Fibroblast of pulmonary artery (primary cell): ENCODE results near the gene STK38L.
A peak's percentile ranks its signal among the peaks of the same experiment; 100 is the strongest.

Source experiments
- DNase-seq: peaks from one replicate; pipeline ENCODE4 v3.0.0-alpha.2; 2010; ENCODE audit warnings: low read depth
- H3K4me3 ChIP-seq: replicated peaks from 2 replicates; pipeline ENCODE4 v1.5.1; 2011; ENCODE audit warnings: low read depth, mild to moderate bottlenecking, control low read depth, low read length, moderate library complexity
- CTCF ChIP-seq: IDR thresholded peaks from 2 replicates; pipeline ENCODE4 v1.5.1; 2011; ENCODE audit warnings: mild to moderate bottlenecking, control low read depth, low read length, inconsistent platforms; ENCODE audit errors: missing control alignments

The STK38L gene

DNA sequence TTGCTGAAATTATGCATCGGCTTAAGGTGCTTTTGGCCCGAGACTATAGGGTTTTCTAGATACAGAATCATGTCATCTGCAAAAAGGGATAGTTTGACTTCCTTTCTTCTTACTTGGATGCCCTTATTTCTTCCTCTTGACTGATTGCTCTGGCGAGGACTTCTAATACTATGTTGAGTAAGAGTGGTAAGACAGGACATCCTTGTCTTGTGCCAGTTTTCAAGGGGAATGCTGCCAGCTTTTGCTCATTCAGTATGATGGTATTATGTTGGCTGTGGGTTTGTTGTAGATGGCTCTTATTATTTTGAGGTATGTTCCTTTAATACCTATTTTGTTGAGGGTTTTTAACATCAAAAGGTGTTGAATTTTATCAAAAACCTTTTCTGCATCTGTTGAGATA is 96.9 kb downstream of the STK38L start:
- DNase-seq = no peak
- TF ChIP-seq CTCF = no peak

DNA sequence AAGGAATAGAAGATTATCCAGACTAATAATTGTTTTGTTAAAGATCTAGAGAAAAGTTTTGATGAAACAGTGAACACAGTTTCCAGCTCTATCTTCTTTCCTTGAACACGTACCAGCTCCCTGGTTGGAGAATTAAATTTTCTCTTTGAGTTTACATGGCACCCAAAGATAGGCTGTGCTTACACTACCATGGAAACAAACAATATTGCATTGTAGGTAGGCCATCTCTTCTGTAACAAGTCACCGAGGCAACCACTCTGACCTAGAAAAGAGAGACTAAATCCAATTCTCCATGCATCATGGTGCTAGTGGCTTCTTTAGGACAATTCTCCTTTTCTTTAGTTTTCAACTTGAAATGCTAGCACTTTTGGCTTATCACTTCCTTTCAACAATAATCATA is 98.5 kb downstream of the STK38L start:
- no peak for DNase-seq
- no peak overlapping the region for H3K4me3 ChIP-seq

More for the DNA sequence above, 96.9 kb downstream of the STK38L start:
- H3K4me3 ChIP-seq = no peak overlapping the region

DNA sequence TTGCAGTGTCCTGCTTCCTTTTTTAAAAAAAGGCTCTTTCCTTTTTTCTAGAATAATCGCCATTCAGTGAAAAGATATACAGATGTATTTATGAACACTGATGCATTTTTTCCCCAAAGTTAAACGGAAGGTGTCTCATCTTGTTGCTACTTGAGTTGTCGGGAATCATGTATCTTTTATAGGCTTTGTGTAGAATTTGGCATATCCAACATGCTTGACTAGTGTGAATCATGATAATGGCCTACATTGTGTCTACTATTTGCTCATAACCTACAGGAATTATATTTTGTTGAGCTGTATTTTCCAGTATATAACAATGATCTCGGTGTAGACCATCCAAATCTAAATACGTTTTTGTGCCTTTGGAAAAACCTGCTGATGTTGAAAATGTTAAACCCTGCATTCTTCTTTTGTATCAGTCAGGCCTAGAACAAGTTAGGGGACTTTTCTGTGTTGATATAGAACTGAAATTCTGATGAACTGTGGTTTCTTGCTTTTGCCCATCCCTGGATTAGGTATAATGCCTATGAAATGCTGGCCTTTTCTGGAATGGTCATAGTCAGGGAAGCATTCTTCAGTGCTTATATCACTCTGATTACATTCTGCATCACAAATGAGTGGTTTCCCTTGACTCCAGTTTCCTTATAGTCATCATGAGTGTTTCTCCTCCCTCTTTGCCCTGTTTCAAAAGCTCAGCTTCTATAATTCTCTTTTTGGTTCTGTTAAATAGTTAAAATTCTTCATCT is 99.3 kb downstream of the STK38L start:
- DNase-seq = peak; percentile 89
- TF ChIP-seq CTCF = no peak
- no peak overlapping the region for H3K4me3 ChIP-seq

More for the DNA sequence above, 98.5 kb downstream of the STK38L start:
- TF ChIP-seq CTCF = no peak

GRCh38 chr12:27344246-27344645 is 100.2 kb downstream of the STK38L start:
- no peak overlapping the region for H3K4me3 ChIP-seq
- TF ChIP-seq CTCF = no peak
- no peak for DNase-seq

DNA sequence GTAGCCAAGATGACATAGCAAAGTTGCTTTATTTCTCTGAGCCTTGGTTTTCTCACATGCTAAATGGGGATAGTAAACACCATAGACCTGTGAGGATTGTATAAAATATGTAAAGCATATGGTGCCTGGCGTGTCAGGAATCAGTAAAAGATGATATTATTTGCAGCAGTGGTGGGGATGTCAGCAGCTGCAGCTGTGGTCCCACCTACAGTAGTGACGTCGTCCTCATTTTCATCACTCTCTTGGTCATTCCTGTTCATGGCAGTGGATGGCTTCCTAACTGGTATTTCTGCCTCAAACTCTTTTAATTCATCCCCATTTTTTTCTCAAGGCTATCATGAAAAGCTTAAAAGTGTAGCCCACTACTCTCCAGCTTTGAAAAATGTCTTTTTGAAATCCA is 100.7 kb downstream of the STK38L start:
- H3K4me3 ChIP-seq = no peak overlapping the region
- TF ChIP-seq CTCF = no peak
- DNase-seq = no peak

GRCh38 chr12:27345376-27345775 is 101.3 kb downstream of the STK38L start:
- DNase-seq = no peak
- TF ChIP-seq CTCF = no peak
- no peak overlapping the region for H3K4me3 ChIP-seq

- TF ChIP-seq CTCF = no peak
- no peak overlapping the region for H3K4me3 ChIP-seq
- DNase-seq = no peak
These were observed 103.7 kb downstream of the STK38L start for GRCh38 chr12:27347779-27348178.
